ENCODE measurements around the gene TMEM208. TPM values are rescaled to one million over a fixed set of nuclear protein-coding genes. Genes with fewer than 3 reads are reported as not detected.

Gene TMEM208
- total RNA-seq, 1 experiment from 2014 or later, result 39.4 TPM

DNA sequence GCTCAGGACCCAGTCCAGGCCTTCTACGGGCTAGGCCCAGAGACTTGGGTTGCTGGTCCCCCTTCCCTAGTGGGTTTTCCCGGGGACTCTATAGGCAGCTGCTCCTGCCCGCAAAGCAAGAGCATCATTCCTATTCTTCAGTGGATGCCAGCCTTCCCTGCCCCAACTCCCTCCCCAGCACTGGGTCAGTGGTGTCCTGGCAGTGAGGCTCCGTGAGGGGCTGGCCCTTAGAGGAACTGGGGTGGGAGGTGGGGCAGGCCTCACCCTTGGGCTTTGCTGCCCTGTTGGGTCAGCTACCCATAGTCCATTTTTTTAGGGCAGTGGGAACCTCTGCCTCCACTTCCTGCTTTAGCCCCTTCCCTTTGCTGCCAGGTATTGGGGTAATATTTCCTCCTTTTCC, 44.5 kb downstream of the TMEM208 start:
- no peak for DNase-seq (ENCODE audit: low read depth)

GRCh38 chr16:67275321-67275720, 48.4 kb downstream of the TMEM208 start:
- DNase-seq (ENCODE audit: low read depth), result no peak

DNA sequence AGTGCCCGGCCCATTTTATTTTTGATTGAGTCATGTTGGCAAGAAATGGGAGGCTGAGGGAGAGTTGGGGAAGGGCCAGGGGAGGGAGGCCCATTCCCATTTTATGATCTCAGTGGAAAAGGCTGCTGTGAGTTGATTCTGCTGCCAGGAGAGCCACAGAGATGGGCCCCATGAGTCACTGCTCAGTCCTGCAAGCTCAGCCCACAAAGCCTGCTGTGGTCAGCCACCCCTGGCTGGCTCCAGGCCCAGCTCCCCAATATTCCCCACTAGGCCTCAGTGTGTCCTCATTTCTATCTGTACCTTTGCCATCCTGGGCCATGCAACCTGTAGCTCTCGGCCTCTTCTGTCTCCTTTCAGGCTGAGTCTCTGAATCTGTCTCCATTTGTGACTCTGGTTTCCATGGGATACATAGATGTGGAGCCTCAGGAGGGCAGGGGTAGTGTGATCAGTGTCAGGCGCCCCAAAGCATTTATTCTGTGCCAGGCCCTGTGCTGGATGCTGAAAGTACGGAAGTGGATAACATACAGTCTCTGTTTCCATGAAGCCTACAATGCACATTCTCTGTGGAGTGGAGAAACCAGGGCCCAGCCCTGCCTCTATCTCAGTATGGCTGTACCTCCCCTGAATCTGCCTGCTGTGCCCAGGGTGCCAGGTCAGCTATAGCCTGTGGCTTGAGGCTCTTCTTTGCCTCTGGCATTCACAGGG, 50.5 kb downstream of the TMEM208 start:
- peak; percentile 99 for DNase-seq (ENCODE audit: low read depth)

DNA sequence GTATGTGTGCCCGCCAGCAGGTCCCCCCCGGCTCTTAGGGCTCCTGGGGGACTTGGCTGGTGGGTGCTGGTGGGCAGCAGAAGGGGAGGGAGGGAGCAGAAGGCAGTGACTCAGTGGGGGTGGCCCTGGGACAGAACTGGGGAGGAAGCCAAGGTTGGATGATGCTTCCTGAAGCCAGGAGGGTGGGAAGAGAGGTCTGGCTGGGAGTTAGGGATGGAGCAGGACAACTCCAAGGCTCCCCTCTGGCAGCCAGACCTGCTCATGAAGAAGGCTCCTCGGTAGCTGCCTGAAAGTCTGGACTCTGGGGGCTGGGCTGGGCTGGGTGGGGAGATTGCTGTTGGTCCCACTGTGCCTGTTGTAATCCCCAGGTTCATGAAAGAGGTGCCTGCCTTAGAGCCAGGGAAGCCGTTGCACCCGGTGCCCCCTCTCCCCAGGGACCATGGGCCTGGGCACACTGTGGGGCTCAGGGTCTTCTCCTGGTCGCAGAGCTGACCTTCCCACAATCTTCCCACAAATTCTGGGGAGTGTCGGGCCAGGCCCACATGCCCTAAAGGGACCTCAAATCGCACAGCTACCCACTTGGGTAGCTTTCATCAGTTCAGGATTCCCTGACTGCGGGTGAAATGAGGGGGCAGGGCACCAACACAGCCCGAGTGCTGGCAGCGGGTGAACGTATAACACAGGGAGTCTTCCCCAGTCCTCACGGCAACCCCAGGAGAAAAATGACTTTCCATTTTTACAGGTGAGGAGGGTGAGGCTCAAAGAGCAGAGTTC, 51.3 kb downstream of the TMEM208 start:
- DNase-seq (ENCODE audit: low read depth), result peak; percentile 89

Small RNA genes lying within 50 kb of the gene (small RNA-seq; reads per million reads assigned to genes)
- not detected for gene MIR328

Other genes with a start within 250 kb of the TMEM208 start
- not detected in 2 replicates for gene CES4A, start 238.5 kb upstream of the TMEM208 start, total RNA-seq (2014; rRNA removed; shearing (Covaris generic))
- 62.7 and 93.7 TPM in 2 replicates for gene CBFB, start 198.0 kb upstream of the TMEM208 start, total RNA-seq (2014; rRNA removed; shearing (Covaris generic))
- 12.1 and 23.8 TPM in 2 replicates for gene PHAF1, start 117.2 kb upstream of the TMEM208 start, total RNA-seq (2014; rRNA removed; shearing (Covaris generic))
- gene B3GNT9, start 76.1 kb upstream of the TMEM208 start, total RNA-seq (2014; rRNA removed; shearing (Covaris generic)), result 2.8 and 5.6 TPM in 2 replicates
- 10.9 and 13.7 TPM in 2 replicates for gene TRADD, start 67.2 kb upstream of the TMEM208 start, total RNA-seq (2014; rRNA removed; shearing (Covaris generic))
- gene FBXL8, start 67.2 kb upstream of the TMEM208 start, total RNA-seq (2014; rRNA removed; shearing (Covaris generic)), result 10.3 and 12.8 TPM in 2 replicates
- 9.0 and 11.0 TPM in 2 replicates for gene HSF4, start 62.4 kb upstream of the TMEM208 start, total RNA-seq (2014; rRNA removed; shearing (Covaris generic))
- 18.4 and 22.8 TPM in 2 replicates for gene NOL3, start 56.6 kb upstream of the TMEM208 start, total RNA-seq (2014; rRNA removed; shearing (Covaris generic))
- gene MATCAP1, start 43.2 kb upstream of the TMEM208 start, total RNA-seq (2014; rRNA removed; shearing (Covaris generic)), result 7.0 and 11.6 TPM in 2 replicates
- 1.1 and 1.6 TPM in 2 replicates for gene EXOC3L1, start 37.0 kb upstream of the TMEM208 start, total RNA-seq (2014; rRNA removed; shearing (Covaris generic))
- gene E2F4, start 35.0 kb upstream of the TMEM208 start, total RNA-seq (2014; rRNA removed; shearing (Covaris generic)), result 201 and 230 TPM in 2 replicates
- 2.6 and 3.0 TPM in 2 replicates for gene ELMO3, start 28.0 kb upstream of the TMEM208 start, total RNA-seq (2014; rRNA removed; shearing (Covaris generic))
- 54.8 and 65.1 TPM in 2 replicates for gene FHOD1, start 20.4 kb downstream of the TMEM208 start, total RNA-seq (2014; rRNA removed; shearing (Covaris generic))
- 0.57 and 1.9 TPM in 2 replicates for gene SLC9A5, start 21.8 kb downstream of the TMEM208 start, total RNA-seq (2014; rRNA removed; shearing (Covaris generic))
- gene PLEKHG4, start 52.4 kb downstream of the TMEM208 start, total RNA-seq (2014; rRNA removed; shearing (Covaris generic)), result 1.8 and 3.7 TPM in 2 replicates
- not detected in 2 replicates for gene KCTD19, start 99.6 kb downstream of the TMEM208 start, total RNA-seq (2014; rRNA removed; shearing (Covaris generic))
- not detected in 2 replicates for gene LRRC36, start 99.7 kb downstream of the TMEM208 start, total RNA-seq (2014; rRNA removed; shearing (Covaris generic))
- not detected in 2 replicates for gene TPPP3, start 166.4 kb downstream of the TMEM208 start, total RNA-seq (2014; rRNA removed; shearing (Covaris generic))
- 2.6 and 4.1 TPM in 2 replicates for gene ZDHHC1, start 189.3 kb downstream of the TMEM208 start, total RNA-seq (2014; rRNA removed; shearing (Covaris generic))
- gene HSD11B2, start 204.0 kb downstream of the TMEM208 start, total RNA-seq (2014; rRNA removed; shearing (Covaris generic)), result 0.94 and 1.0 TPM in 2 replicates

Measured in HT1080 (cell line).